ENCODE data around the gene GTPBP3. TPM values are rescaled to one million over a fixed set of nuclear protein-coding genes. Genes with fewer than 3 reads are reported as not detected.

GTPBP3 gene
- total and polyA plus RNA-seq, 2 of the 8 experiments (the other 6 are each of a cell fraction or from before 2014, with no cell fraction given) = 30.4 to 56.0 TPM

- Histone ChIP-seq H3K18ac (ENCODE audit: extremely low read depth, low read length) (peak overlapping the region; percentile 91), H3K27ac (ENCODE audit: low read depth, low read length) (no peak overlapping the region), H3K36me3 (ENCODE audit: control insufficient read depth in 2 of 4, insufficient read depth in 4 of 4, low read length in 3 of 4) (peaks cover 0 to 9% (median 0%) of the 10 kb centered on the region in 4 experiments; a peak in 2 of 8 replicates), H2BK12ac (ENCODE audit: low read depth, low read length) (no peak overlapping the region), H3K23me2 (ENCODE audit: low read depth, low read length) (peaks cover 7% of the 10 kb centered on the region), H4K20me1 (replicated peaks in 1 of 2; ENCODE audit: control insufficient read depth in 1 of 2, insufficient read depth in 2 of 2, low read length in 2 of 2) (peaks cover 1 to 8% of the 10 kb centered on the region in 2 experiments), H4K8ac (ENCODE audit: extremely low read depth, insufficient read depth, low read length) (no peak overlapping the region), H2BK20ac (ENCODE audit: low read length) (no peak overlapping the region), H3K4me1 (replicated peaks in 1 of 4; ENCODE audit: control insufficient read depth in 3 of 4, insufficient read depth in 4 of 4, low read length in 3 of 4) (peaks cover 12 to 21% (median 14%) of the 10 kb centered on the region in 4 experiments), H4K5ac (ENCODE audit: insufficient read length, low read depth, low read length) (no peak overlapping the region), H3K79me1 (ENCODE audit: low read depth, low read length) (peaks cover 4% of the 10 kb centered on the region), H3K4ac (replicated peaks; ENCODE audit: insufficient read length, low read depth, low read length) (no peak overlapping the region), H3K14ac (ENCODE audit: insufficient read length) (no peak overlapping the region), H3K23ac (ENCODE audit: insufficient read length) (no peak overlapping the region), H2BK5ac (ENCODE audit: low read depth, low read length) (no peak overlapping the region), H2BK15ac (ENCODE audit: low read length) (peak overlapping the region; percentile 81; the same call in 1 of the 2 replicates), H2AFZ (ENCODE audit: low read length) (no peak overlapping the region), H3K9me3 (ENCODE audit: insufficient read depth in 2 of 2, low read depth in 1 of 2, low read length in 1 of 2) (no peaks in the 10 kb centered on the region), H2BK120ac (replicated peaks; ENCODE audit: low read depth, low read length) (no peak overlapping the region), H3K4me3 (ENCODE audit: extremely low read depth in 1 of 4, insufficient read depth in 2 of 4, low read depth in 3 of 4, low read length in 4 of 4) (peak overlapping the region in 1 of 4 experiments; percentile 47; a peak in 2 of 8 replicates), H4K91ac (replicated peaks; ENCODE audit: insufficient read length, low read length) (no peak overlapping the region), H2AK5ac (ENCODE audit: low read depth, low read length) (0 out of 2 replicates have a peak overlapping the region, but pooled peaks have one; percentile 53), H3K9ac (replicated peaks in 1 of 4; ENCODE audit: extremely low read depth in 1 of 4, low read depth in 3 of 4, low read length in 3 of 4) (no peak overlapping the region), H3K79me2 (ENCODE audit: control insufficient read depth in 1 of 2, insufficient read depth in 2 of 2, low read length in 2 of 2) (peaks cover 0 to 4% of the 10 kb centered on the region in 2 experiments; a peak in 1 of 4 replicates), H3K27me3 (replicated peaks in 1 of 4; ENCODE audit: control insufficient read depth in 3 of 4, extremely low read depth in 1 of 4, insufficient read depth in 3 of 4, low read length in 3 of 4) (no peaks in the 10 kb centered on the region), H3K56ac (replicated peaks; ENCODE audit: insufficient read length, low read depth, low read length) (no peak overlapping the region), H3K4me2 (ENCODE audit: insufficient read depth in 1 of 2, low read depth in 2 of 2, low read length in 2 of 2) (peak overlapping the region; percentile 57 to 82)
- ChIA-PET CTCF (ENCODE audit: partially characterized antibody) (interaction anchor here (0.6 to 3.0 kb wide), 10 partner anchors 12 to 775 kb away, joined by 3 to 29 read pairs (median 3); no protein-coding TSS in a partner anchor), POLR2A (ENCODE audit: partially characterized antibody) (interaction anchor here (1.1 to 18.5 kb wide), 5 partner anchors 13 to 89 kb away, joined by 3 to 329 read pairs (median 5); partner anchors contain the start of genes ANO8, BABAM1 and USE1)
- 78% methylated on average over 8 of the region's 12 CpGs; no CpG with 5 or more reads in 1 of the 2 experiments for WGBS, 2 experiments (ENCODE audit: extremely low coverage in 1 of 2, insufficient coverage in 1 of 2, insufficient read length in 1 of 2, insufficient replicate concordance in 2 of 2, low coverage in 1 of 2, low lambda C conversion rate in 2 of 2, missing lambda C conversion rate in 1 of 2)
- FAIRE-seq (no peak), DNase-seq (ENCODE audit: low read depth in 1 of 2, low spot score in 2 of 2) (no peak)
- TF ChIP-seq EGR1 (IDR thresholded peaks at IDR 0.05; ENCODE audit: borderline replicate concordance, low read depth, low read length) = no peak
- TF ChIP-seq EZH2 (IDR thresholded peaks at IDR 0.05; ENCODE audit: low read depth, low read length, severe bottlenecking) = no peak
- TF ChIP-seq SP1 (IDR thresholded peaks at IDR 0.05; ENCODE audit: low read depth, low read length) = no peak
- TF ChIP-seq MAFK (IDR thresholded peaks at IDR 0.05; ENCODE audit: low read depth, low read length) = no peak
- TF ChIP-seq HDAC2 (IDR thresholded peaks at IDR 0.05; ENCODE audit: borderline replicate concordance in 1 of 2, low read depth in 2 of 2, low read length in 2 of 2) = no peak
- TF ChIP-seq SP4 (IDR thresholded peaks at IDR 0.05; ENCODE audit: low read length) = no peak
- TF ChIP-seq TAF7 (optimal IDR thresholded peaks at IDR 0.05; ENCODE audit: borderline replicate concordance, low read depth, low read length) = no peak
- TF ChIP-seq TBP (IDR thresholded peaks at IDR 0.05; ENCODE audit: low read depth, low read length) = no peak
- no peak for TF ChIP-seq RXRA (IDR thresholded peaks at IDR 0.05; ENCODE audit: insufficient read depth, low read depth, low read length)
- TF ChIP-seq NRF1 (IDR thresholded peaks at IDR 0.05; ENCODE audit: low read depth, low read length) = no peak
- TF ChIP-seq EP300 (IDR thresholded peaks at IDR 0.05; ENCODE audit: borderline replicate concordance in 1 of 2, low read depth in 2 of 2, low read length in 2 of 2) = no peak
- no peak for TF ChIP-seq RFX5 (IDR thresholded peaks at IDR 0.05; ENCODE audit: borderline replicate concordance, low read depth, low read length)
- no peak for TF ChIP-seq POLR2A (IDR thresholded peaks at IDR 0.05; ENCODE audit: control extremely low read depth in 1 of 2, low read depth in 2 of 2, low read length in 2 of 2)
- TF ChIP-seq CHD1 (IDR thresholded peaks at IDR 0.05; ENCODE audit: low read depth, low read length) = no peak
These were observed 33.4 kb upstream of the GTPBP3 start for GRCh38 chr19:17303940-17304267.
